GM12801 (cell line): ENCODE measurements around the gene DNM3.

Experiments used
- TF ChIP-seq, protein P1 (sequence below): IDR thresholded peaks from one replicate; pipeline ENCODE4 v1.5.1; 2011; ENCODE audit warnings: control low read depth; ENCODE audit not compliant: insufficient read length; ENCODE audit errors: extremely low read depth

Gene DNM3

DNA sequence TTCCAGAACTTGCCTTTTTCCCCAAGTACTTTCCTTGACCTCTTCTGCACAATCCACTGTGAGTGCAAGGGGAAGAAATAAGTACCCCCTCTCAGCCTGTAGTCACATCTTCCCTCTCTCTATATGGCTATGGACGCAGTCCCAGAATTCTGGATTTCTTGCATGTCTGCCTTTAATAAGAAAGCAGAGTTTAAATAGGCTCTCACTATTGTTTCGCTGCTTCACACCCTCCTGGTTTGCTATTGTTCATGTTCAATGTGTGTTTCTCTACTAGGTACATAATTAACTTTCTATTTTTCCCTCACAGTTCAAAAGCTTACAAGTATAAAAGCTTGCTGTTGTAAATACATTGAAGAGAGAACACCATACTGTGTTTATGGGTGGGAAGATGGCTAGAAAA lies 397.7 kb downstream of the DNM3 start:
- TF ChIP-seq, protein P1, sequence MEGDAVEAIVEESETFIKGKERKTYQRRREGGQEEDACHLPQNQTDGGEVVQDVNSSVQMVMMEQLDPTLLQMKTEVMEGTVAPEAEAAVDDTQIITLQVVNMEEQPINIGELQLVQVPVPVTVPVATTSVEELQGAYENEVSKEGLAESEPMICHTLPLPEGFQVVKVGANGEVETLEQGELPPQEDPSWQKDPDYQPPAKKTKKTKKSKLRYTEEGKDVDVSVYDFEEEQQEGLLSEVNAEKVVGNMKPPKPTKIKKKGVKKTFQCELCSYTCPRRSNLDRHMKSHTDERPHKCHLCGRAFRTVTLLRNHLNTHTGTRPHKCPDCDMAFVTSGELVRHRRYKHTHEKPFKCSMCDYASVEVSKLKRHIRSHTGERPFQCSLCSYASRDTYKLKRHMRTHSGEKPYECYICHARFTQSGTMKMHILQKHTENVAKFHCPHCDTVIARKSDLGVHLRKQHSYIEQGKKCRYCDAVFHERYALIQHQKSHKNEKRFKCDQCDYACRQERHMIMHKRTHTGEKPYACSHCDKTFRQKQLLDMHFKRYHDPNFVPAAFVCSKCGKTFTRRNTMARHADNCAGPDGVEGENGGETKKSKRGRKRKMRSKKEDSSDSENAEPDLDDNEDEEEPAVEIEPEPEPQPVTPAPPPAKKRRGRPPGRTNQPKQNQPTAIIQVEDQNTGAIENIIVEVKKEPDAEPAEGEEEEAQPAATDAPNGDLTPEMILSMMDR, result no peak

DNA sequence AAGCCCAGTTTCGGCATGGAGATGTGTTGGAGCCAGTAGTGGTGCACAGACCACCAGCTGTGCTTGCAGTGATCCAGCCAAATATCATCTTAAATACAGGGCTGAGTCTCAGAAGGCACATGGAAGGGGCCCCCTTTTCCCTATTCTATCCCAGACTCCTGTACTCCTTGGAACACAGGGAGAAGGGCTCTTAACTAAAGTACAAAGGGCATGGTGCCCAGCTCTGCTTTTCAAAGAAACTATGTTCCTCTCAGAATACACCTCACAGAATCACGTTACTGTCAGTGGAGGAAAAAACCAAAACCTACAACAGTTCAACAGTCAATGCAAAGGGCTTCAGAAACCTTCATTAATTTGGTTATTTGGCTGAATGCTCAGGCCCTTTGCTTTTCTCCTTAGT lies 398.6 kb downstream of the DNM3 start:
- TF ChIP-seq, protein P1, result no peak

DNA sequence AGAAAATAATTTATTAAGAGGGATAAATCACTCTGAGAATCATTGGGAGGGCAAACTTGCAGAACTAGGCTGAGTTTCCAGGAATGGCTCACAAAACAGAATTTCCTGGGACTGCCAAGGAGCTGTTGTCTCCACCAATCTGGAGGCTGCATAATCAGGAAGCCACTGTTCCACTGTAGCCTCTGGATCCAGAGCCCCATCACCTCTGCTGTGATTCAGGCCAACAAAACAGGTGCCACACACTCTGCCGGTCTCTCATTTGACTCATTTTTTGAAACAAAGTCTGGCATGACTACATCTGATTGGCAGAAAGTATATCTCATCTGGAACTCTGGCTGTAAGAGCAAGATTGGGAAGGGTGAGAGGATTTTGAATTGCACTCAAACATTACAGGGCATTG lies 400.2 kb downstream of the DNM3 start:
- TF ChIP-seq, protein P1, result no peak

DNA sequence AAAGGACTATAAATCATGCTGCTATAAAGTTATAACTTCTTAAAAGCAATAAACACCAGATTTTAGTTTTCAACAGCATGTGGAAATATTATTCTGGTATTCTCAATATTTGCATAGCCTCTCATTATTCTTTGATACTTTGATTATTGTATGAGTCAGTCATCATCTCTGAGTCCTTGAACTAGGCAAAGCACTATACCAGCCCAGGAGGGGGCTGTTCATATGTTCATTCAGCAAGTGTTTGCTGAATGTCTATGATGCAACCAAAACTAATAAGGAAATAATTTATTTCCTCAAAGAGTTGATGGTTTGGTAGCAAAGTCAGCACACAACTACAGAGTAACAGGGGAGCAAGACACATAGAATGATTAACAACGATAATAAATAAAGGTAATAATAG lies 403.6 kb downstream of the DNM3 start:
- TF ChIP-seq, protein P1, result no peak

DNA sequence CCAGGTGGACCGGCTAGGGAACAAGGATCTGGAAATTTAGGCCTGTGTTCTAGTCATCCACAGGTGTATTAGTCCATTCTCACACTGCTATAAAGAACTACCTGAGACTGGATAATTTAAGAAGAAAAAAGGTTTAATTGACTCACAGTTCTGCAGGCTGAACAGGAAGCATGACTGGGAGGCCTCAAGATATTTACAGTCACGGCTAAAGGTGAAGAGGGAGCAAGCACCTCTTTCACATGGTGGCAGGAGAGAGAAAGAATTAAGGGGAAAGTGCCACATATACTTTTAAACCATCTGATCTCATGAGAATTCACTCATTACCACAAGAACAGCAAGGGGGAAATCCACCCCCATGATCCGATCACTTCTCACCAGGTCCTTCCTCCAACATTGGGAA lies 404.5 kb downstream of the DNM3 start:
- TF ChIP-seq, protein P1, result no peak

DNA sequence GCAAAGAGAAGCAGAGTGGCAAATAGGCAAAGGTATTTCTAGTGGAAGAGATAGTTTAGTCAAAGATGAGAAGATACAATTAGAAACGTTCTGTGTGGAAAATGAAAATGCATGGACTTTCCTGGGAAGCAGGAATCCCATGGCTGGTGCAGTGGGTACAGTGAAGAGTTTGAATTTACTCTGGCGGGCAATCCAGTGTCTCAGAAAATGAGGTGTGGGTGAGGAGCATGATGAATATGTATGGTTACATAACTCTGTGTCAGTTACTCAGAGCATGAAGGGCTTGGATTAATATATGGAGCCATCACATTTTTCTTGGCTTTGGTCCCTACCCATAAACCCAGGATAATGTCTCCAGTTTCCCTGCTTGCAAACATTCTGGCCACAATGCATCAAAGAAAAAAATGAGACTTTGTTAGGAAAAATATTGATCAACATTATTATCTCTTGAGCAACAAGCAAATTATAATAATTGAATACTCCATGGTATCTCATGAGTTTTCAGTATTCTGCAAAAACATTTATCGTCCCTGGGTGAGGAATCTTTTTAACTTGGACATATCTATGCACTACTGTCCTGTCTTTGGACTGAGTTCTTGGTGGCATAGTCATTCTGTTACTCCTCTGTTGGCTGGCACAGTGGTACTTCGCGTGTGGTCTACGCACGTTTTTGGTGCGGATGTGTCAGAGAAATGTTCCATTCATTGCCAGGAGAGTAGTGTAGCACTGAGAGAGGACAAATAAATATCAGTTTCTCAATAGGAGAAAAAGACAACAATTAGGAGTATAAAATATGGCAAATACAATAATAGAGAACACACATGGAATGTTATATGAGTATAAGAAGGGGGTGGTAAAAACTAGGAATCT lies 405.5 kb downstream of the DNM3 start:
- TF ChIP-seq, protein P1, result no peak

DNA sequence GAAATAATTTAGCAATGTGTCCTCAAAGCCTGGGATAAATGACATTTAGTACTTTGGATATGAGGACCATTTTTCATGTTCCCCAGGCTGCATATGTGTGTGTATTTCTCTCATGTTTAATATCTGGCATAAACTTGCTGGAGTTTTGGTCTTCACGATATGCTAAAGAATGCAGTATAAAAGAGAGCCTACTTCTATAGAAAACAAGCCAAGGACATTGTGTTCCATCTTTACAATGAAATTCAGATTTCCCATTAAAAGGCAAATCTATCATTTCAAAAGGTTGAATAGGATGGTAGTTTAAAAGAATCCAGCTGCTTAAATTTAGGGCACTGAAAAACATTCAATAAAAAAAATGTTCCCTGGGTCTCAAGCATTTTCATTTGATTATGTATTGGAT lies 410.2 kb downstream of the DNM3 start:
- TF ChIP-seq, protein P1, result no peak
